CD4-positive, alpha-beta T cell (primary cell): ENCODE data around the gene ASCL4. TPM values are rescaled to one million over a fixed set of nuclear protein-coding genes. Genes with fewer than 3 reads are reported as not detected.

Experiments
- ATAC-seq: fragments of 200-7000 bp; cut with Tn5 transposase; one replicate; pipeline ENCODE4 v1.10.0; 2022; ENCODE audit warnings: mild to moderate bottlenecking; ENCODE audit not compliant: poor library complexity
- CTCF ChIA-PET: fragments of 350-600 bp; sonication (Branson Sonifier 250); formaldehyde crosslinking; loops from one replicate; lab custom pipeline; 2021; ENCODE audit warnings: antibody characterized with exemption, inconsistent platforms; lab: Charles Lee
- POLR2A ChIA-PET: fragments of 350-600 bp; sonication (Branson Sonifier 250); formaldehyde crosslinking; loops from one replicate; lab custom pipeline; 2021; ENCODE audit warnings: antibody characterized with exemption, inconsistent platforms; lab: Charles Lee
- DNase-seq, 14 experiments: peaks; one replicate each; pipeline ENCODE4 v3.0.0-alpha.2; 2013 to 2020; ENCODE audit warnings: mixed read lengths in 2 of 14
- H3K27ac ChIP-seq, 2 donors: one replicate each; pipeline versions ENCODE4 v1.5.1 to v1.7.0; 2013; ENCODE audit warnings: low read length in 2 of 2, low read depth in 1 of 2, mild to moderate bottlenecking in 1 of 2
- H3K27me3 ChIP-seq, 2 experiments: 1 replicate in 1 of 2; 2 replicates in 1 of 2; pipeline versions ENCODE4 v1.6.1 to v1.7.0; 2013; ENCODE audit warnings: low read length in 2 of 2, control low read depth in 1 of 2, mild to moderate bottlenecking in 1 of 2, moderate library complexity in 1 of 2; ENCODE audit not compliant: insufficient read depth in 2 of 2, control insufficient read depth in 1 of 2
- H3K36me3 ChIP-seq: one replicate; pipeline ENCODE4 v1.6.1; 2013; ENCODE audit warnings: low read length, control low read depth; ENCODE audit not compliant: insufficient read depth
- H3K4me1 ChIP-seq: one replicate; pipeline ENCODE4 v1.6.1; 2013; ENCODE audit warnings: low read length, control low read depth; ENCODE audit not compliant: insufficient read depth
- H3K4me3 ChIP-seq: one replicate; pipeline ENCODE4 v1.5.1; 2013; ENCODE audit warnings: mild to moderate bottlenecking, low read length, moderate library complexity
- H3K9me3 ChIP-seq, 2 experiments: 1 replicate in 1 of 2; 2 replicates in 1 of 2; pipeline versions ENCODE4 v1.6.1 to v1.7.0; 2013; ENCODE audit warnings: low read length in 2 of 2, mild to moderate bottlenecking in 2 of 2, control low read depth in 1 of 2, moderate library complexity in 1 of 2; ENCODE audit not compliant: control insufficient read depth in 1 of 2, insufficient read depth in 1 of 2
- H3K27ac Mint-ChIP-seq: one replicate; pipeline ENCODE4 v1.8.0; 2020; ENCODE audit warnings: mixed read lengths
- H3K27me3 Mint-ChIP-seq: one replicate; pipeline ENCODE4 v1.8.0; 2021; ENCODE audit warnings: mixed read lengths
- H3K36me3 Mint-ChIP-seq: one replicate; pipeline ENCODE4 v1.8.0; 2021; ENCODE audit warnings: low read depth, mixed read lengths
- H3K4me1 Mint-ChIP-seq: one replicate; pipeline ENCODE4 v1.8.0; 2021; ENCODE audit warnings: low read depth, mixed read lengths
- H3K4me3 Mint-ChIP-seq: one replicate; pipeline ENCODE4 v1.8.0; 2020; ENCODE audit warnings: mild to moderate bottlenecking, mixed read lengths
- H3K9me3 Mint-ChIP-seq: one replicate; pipeline ENCODE4 v1.8.0; 2020; ENCODE audit warnings: mixed read lengths
- intact Hi-C, 2 experiments: fragments of 100-400 bp; cut with DNase I in 1 of 2; cut with micrococcal nuclease in 1 of 2; formaldehyde crosslinking; loops; one replicate each; pipeline versions ENCODE4 v1.15.1 to v1.9.0; 2023 to 2025; cut with DNase I, micrococcal nuclease
- total RNA-seq, 174 experiments: library from RNA in 2 of 174; stranded (reverse) in 2 of 174; gene quantifications; one replicate each; pipeline ENCODE4 v1.2.3 and lab custom pipeline; 2021 to 2026
- TF ChIP-seq, protein P1 (sequence below): fragments of 200-600 bp; IDR thresholded peaks from one replicate; pipeline ENCODE4 v1.8.0; 2022; ENCODE audit warnings: antibody characterized with exemption, mild to moderate bottlenecking

Gene ASCL4
- total RNA-seq, 2 experiments from 2014 or later, result not detected

DNA sequence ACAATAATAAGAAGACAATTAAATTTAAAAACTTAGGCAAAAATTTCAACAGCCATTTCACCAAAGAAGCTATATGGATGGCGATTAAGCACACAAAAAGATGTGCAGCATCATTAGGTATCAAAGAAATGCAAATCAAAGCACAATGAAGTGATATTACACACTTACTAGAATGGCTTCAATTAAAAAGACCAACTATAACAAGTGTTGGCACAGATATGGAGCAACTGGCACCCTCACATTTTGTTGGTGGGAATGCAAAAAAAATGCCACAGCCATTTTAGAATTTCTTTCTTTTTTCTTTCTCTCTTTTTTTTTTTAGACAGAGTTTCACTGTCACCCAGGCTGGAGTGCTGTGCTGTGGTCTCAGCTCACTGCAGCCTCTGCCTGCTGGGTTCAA lies 11.6 kb upstream of the ASCL4 start:
- H3K27me3 ChIP-seq, result no peaks in the 10 kb centered on the region
- H3K4me1 ChIP-seq, result peaks cover 26% of the 10 kb centered on the region
- ChIA-PET CTCF (no interaction called here), POLR2A (no interaction called here)
- peaks cover 4% of the 10 kb centered on the region for H3K36me3 ChIP-seq
- no peak overlapping the region for H3K27ac ChIP-seq
- intact Hi-C loops, result loop anchor here (2.0 to 10.0 kb wide), 11 partner anchors 78 to 1949 kb away; partner anchors contain the start of genes FAM222A (in 1 of the 2), FICD (in 1 of the 2), ISCU (in 1 of the 2) and KCTD10 (in 1 of the 2)
- peaks cover 33% of the 10 kb centered on the region for H3K4me1 Mint-ChIP-seq
- H3K27me3 Mint-ChIP-seq, result no peaks in the 10 kb centered on the region
- H3K9me3 ChIP-seq, result peaks cover 0 to 4% of the 10 kb centered on the region in 2 experiments
- H3K9me3 Mint-ChIP-seq, result no peaks in the 10 kb centered on the region
- peaks cover 11% of the 10 kb centered on the region for H3K36me3 Mint-ChIP-seq
- H3K4me3 Mint-ChIP-seq, result no peak overlapping the region
- TF ChIP-seq, protein P1, sequence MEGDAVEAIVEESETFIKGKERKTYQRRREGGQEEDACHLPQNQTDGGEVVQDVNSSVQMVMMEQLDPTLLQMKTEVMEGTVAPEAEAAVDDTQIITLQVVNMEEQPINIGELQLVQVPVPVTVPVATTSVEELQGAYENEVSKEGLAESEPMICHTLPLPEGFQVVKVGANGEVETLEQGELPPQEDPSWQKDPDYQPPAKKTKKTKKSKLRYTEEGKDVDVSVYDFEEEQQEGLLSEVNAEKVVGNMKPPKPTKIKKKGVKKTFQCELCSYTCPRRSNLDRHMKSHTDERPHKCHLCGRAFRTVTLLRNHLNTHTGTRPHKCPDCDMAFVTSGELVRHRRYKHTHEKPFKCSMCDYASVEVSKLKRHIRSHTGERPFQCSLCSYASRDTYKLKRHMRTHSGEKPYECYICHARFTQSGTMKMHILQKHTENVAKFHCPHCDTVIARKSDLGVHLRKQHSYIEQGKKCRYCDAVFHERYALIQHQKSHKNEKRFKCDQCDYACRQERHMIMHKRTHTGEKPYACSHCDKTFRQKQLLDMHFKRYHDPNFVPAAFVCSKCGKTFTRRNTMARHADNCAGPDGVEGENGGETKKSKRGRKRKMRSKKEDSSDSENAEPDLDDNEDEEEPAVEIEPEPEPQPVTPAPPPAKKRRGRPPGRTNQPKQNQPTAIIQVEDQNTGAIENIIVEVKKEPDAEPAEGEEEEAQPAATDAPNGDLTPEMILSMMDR, result no peak
- H3K4me3 ChIP-seq, result no peak overlapping the region
- ATAC-seq, result no peak
- no peak overlapping the region for H3K27ac Mint-ChIP-seq
- DNase-seq, result no peak

GRCh38 chr12:107764626-107765025 lies 9.9 kb upstream of the ASCL4 start:
- Mint-ChIP-seq H3K27me3 (no peaks in the 10 kb centered on the region), H3K36me3 (peaks cover 7% of the 10 kb centered on the region), H3K4me1 (peaks cover 17% of the 10 kb centered on the region), H3K9me3 (no peaks in the 10 kb centered on the region), H3K4me3 (no peak overlapping the region), H3K27ac (no peak overlapping the region)
- H3K27me3 ChIP-seq, result no peaks in the 10 kb centered on the region
- no peak overlapping the region for H3K27ac ChIP-seq
- TF ChIP-seq, protein P1, result no peak
- DNase-seq, result no peak
- no peak overlapping the region for H3K4me3 ChIP-seq
- POLR2A ChIA-PET, result no interaction called here
- CTCF ChIA-PET, result no interaction called here
- H3K4me1 ChIP-seq, result peaks cover 17% of the 10 kb centered on the region
- ATAC-seq, result no peak
- peaks cover 0 to 4% of the 10 kb centered on the region in 2 experiments for H3K9me3 ChIP-seq
- intact Hi-C loops, result loop anchor here (5.0 to 10.0 kb wide), 10 partner anchors 428 to 1948 kb away; partner anchors contain the start of genes FAM222A (in 1 of the 2), FICD (in 1 of the 2), ISCU (in 1 of the 2) and KCTD10 (in 1 of the 2)
- no peaks in the 10 kb centered on the region for H3K36me3 ChIP-seq

DNA sequence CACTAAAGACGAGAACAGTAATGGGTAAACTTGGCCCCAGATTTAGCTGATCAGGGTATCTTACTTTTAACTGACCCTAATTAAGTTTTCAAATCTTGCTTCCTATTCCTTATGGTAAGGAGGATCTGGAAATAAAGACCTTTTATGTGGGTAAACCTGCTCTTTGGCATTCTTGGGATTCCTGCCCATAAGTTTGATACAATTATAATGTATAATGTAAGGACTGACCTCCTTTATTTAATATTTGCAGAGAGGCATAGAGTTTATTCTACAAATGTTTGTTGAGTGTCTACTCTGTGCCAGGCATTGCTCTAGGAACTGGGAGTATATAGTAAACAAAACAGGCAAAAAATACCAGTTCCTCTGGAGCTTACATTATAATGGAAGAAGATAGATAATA lies 9.2 kb upstream of the ASCL4 start:
- peaks cover 10% of the 10 kb centered on the region for H3K4me1 Mint-ChIP-seq
- H3K36me3 ChIP-seq, result no peaks in the 10 kb centered on the region
- H3K27ac Mint-ChIP-seq, result no peak overlapping the region
- H3K27me3 ChIP-seq, result peaks cover 0 to 2% of the 10 kb centered on the region in 2 experiments
- DNase-seq (no peak), ATAC-seq (no peak)
- POLR2A ChIA-PET, result no interaction called here
- H3K36me3 Mint-ChIP-seq, result peaks cover under 1% of the 10 kb centered on the region
- CTCF ChIA-PET, result no interaction called here
- H3K27ac ChIP-seq, result no peak overlapping the region
- H3K9me3 ChIP-seq, result peaks cover 0 to 4% of the 10 kb centered on the region in 2 experiments
- intact Hi-C loops, result loop anchor here in 1 of 2 experiments (10.0 kb wide), 4 partner anchors 811 to 1709 kb away; partner anchors contain the start of genes KCTD10, TMEM263, UBE3B and USP30
- no peak overlapping the region for H3K4me3 ChIP-seq
- TF ChIP-seq, protein P1, result no peak
- H3K9me3 Mint-ChIP-seq, result no peaks in the 10 kb centered on the region
- peaks cover 10% of the 10 kb centered on the region for H3K4me1 ChIP-seq
- H3K27me3 Mint-ChIP-seq, result peaks cover 1% of the 10 kb centered on the region
- no peak overlapping the region for H3K4me3 Mint-ChIP-seq
